ENCODE measurements around the gene SRD5A1.

Gene SRD5A1

GRCh38 chr5:6632888-6633468, at the start of gene SRD5A1, which contains the start of gene NSUN2:
SRD5A1 (plus strand) TSS chr5:6633440; CDS start chr5:6633577, 137 bp downstream.
NSUN2 (minus strand) TSS chr5:6633044; CDS start chr5:6632979, 65 bp downstream.
- DNase-seq (ENCODE audit: low read depth): peak; percentile 73

- DNase-seq (ENCODE audit: low read depth): no peak
Measured at GRCh38 chr5:6584101-6584645, 49.1 kb upstream of the SRD5A1 start.

GRCh38 chr5:6584727-6585126, 48.5 kb upstream of the SRD5A1 start:
- DNase-seq (ENCODE audit: low read depth): no peak

GRCh38 chr5:6585168-6585567, 48.1 kb upstream of the SRD5A1 start:
- DNase-seq (ENCODE audit: low read depth): no peak

- DNase-seq (ENCODE audit: low read depth): no peak
Measured at GRCh38 chr5:6585939-6586646, 47.1 kb upstream of the SRD5A1 start.

- no peak for DNase-seq (ENCODE audit: low read depth)
Measured at GRCh38 chr5:6586647-6587042, 46.6 kb upstream of the SRD5A1 start.

- DNase-seq (ENCODE audit: low read depth): no peak
Measured at GRCh38 chr5:6587171-6587570, 46.1 kb upstream of the SRD5A1 start.

- DNase-seq (ENCODE audit: low read depth): no peak
Measured at GRCh38 chr5:6590581-6590980, 42.7 kb upstream of the SRD5A1 start.

- DNase-seq (ENCODE audit: low read depth): no peak
Measured at GRCh38 chr5:6591671-6592288, 41.5 kb upstream of the SRD5A1 start.

- DNase-seq (ENCODE audit: low read depth): no peak
Measured at GRCh38 chr5:6592601-6593000, 40.6 kb upstream of the SRD5A1 start.

GRCh38 chr5:6593148-6594016, 39.9 kb upstream of the SRD5A1 start:
- DNase-seq (ENCODE audit: low read depth): no peak

- no peak for DNase-seq (ENCODE audit: low read depth)
Measured at GRCh38 chr5:6594066-6594465, 39.2 kb upstream of the SRD5A1 start.

GRCh38 chr5:6595405-6595804, 37.8 kb upstream of the SRD5A1 start:
- no peak for DNase-seq (ENCODE audit: low read depth)

- DNase-seq (ENCODE audit: low read depth): no peak
Measured at GRCh38 chr5:6596388-6596787, 36.9 kb upstream of the SRD5A1 start.

- DNase-seq (ENCODE audit: low read depth): no peak
Measured at GRCh38 chr5:6597557-6597956, 35.7 kb upstream of the SRD5A1 start.

- no peak for DNase-seq (ENCODE audit: low read depth)
Measured at GRCh38 chr5:6598351-6598900, 34.8 kb upstream of the SRD5A1 start.

GRCh38 chr5:6599739-6600138, 33.5 kb upstream of the SRD5A1 start:
- no peak for DNase-seq (ENCODE audit: low read depth)

GRCh38 chr5:6601271-6601670, 32.0 kb upstream of the SRD5A1 start:
- DNase-seq (ENCODE audit: low read depth): no peak

- DNase-seq (ENCODE audit: low read depth): no peak
Measured at GRCh38 chr5:6601816-6602215, 31.4 kb upstream of the SRD5A1 start.

GRCh38 chr5:6602441-6602840, 30.8 kb upstream of the SRD5A1 start:
- no peak for DNase-seq (ENCODE audit: low read depth)

- no peak for DNase-seq (ENCODE audit: low read depth)
Measured at GRCh38 chr5:6603643-6604042, 29.6 kb upstream of the SRD5A1 start.

GRCh38 chr5:6604341-6604740, 28.9 kb upstream of the SRD5A1 start:
- no peak for DNase-seq (ENCODE audit: low read depth)

Data from stimulated activated CD8-positive, alpha-beta memory T cell treated with anti-CD3 and anti-CD28 coated beads, Interleukin-15, amount 100 ng/mL, for 1 hour (primary cell).